WTC11 (cell line): ENCODE measurements around the gene TSPAN5. TPM values are rescaled to one million over a fixed set of nuclear protein-coding genes. Genes with fewer than 3 reads are reported as not detected.

Experiments
- ATAC-seq: fragments of 200-7000 bp; cut with Tn5 transposase; 2 replicates; pipeline ENCODE4 v1.10.0; 2021; ENCODE audit warnings: mild to moderate bottlenecking, moderate library complexity
- CTCF ChIA-PET: fragments of 300-600 bp; sonication (Branson Sonifier 250); formaldehyde crosslinking; loops from one replicate; lab custom pipeline; 2021; ENCODE audit warnings: antibody characterized with exemption; lab: Charles Lee
- POLR2A ChIA-PET: fragments of 350-600 bp; sonication (Branson Sonifier 250); formaldehyde crosslinking; loops from one replicate; lab custom pipeline; 2021; ENCODE audit warnings: antibody characterized with exemption; lab: Charles Lee
- DNase-seq: peaks from one replicate; pipeline ENCODE4 v3.0.0; 2021; ENCODE audit warnings: low spot score
- H3K27ac Mint-ChIP-seq: 2 replicates; pipeline ENCODE4 v1.8.0; 2021; ENCODE audit warnings: mixed read lengths
- H3K27me3 Mint-ChIP-seq: 2 replicates; pipeline ENCODE4 v1.8.0; 2021; ENCODE audit warnings: low read depth, mild to moderate bottlenecking, moderate library complexity, mixed read lengths
- H3K36me3 Mint-ChIP-seq: 2 replicates; pipeline ENCODE4 v1.8.0; 2021; ENCODE audit warnings: mixed read lengths
- H3K4me1 Mint-ChIP-seq: 2 replicates; pipeline ENCODE4 v1.8.0; 2022; ENCODE audit warnings: mixed read lengths
- H3K4me3 Mint-ChIP-seq: 2 replicates; pipeline ENCODE4 v1.8.0; 2021; ENCODE audit warnings: mild to moderate bottlenecking, moderate library complexity, mixed read lengths
- H3K9me3 Mint-ChIP-seq: 2 replicates; pipeline ENCODE4 v1.8.0; 2021; ENCODE audit warnings: mixed read lengths
- FOXK1 ChIP-seq: sonication (generic); formaldehyde crosslinking; IDR thresholded peaks from 2 replicates; pipeline ENCODE4 v1.8.0; 2022; ENCODE audit warnings: mild to moderate bottlenecking, moderate library complexity, missing genetic modification reagents
- FOXP4 ChIP-seq: sonication (generic); formaldehyde crosslinking; IDR thresholded peaks from 2 replicates; pipeline ENCODE4 v1.8.0; 2022; ENCODE audit warnings: mild to moderate bottlenecking, missing genetic modification reagents
- HMGA2 ChIP-seq: fragments of 250-450 bp; sonication (Bioruptor Pico); IDR thresholded peaks from 2 replicates; pipeline ENCODE4 v1.4.0; 2021; ENCODE audit warnings: mild to moderate bottlenecking, moderate library complexity
- HMGXB4 ChIP-seq: sonication (generic); formaldehyde crosslinking; IDR thresholded peaks from 2 replicates; pipeline ENCODE4 v1.8.1; 2023; ENCODE audit warnings: mild to moderate bottlenecking, moderate library complexity, missing genetic modification reagents
- KAT7 ChIP-seq: sonication (generic); formaldehyde crosslinking; IDR thresholded peaks from 2 replicates; pipeline ENCODE4 v1.8.1; 2023; ENCODE audit warnings: missing genetic modification reagents, mild to moderate bottlenecking, borderline replicate concordance
- MXD4 ChIP-seq: fragments of 250-450 bp; sonication (Bioruptor Pico); IDR thresholded peaks from 2 replicates; pipeline ENCODE4 v1.8.0; 2021; ENCODE audit warnings: mild to moderate bottlenecking, moderate library complexity, borderline replicate concordance
- OVOL2 ChIP-seq: fragments of 250-450 bp; sonication (Bioruptor Pico); IDR thresholded peaks from 2 replicates; pipeline ENCODE4 v1.9.0; 2021; ENCODE audit warnings: mild to moderate bottlenecking, borderline replicate concordance
- PRRX2 ChIP-seq: fragments of 250-450 bp; sonication (Bioruptor Pico); IDR thresholded peaks from 2 replicates; pipeline ENCODE4 v1.8.0; 2021; ENCODE audit warnings: mild to moderate bottlenecking
- RELA ChIP-seq: sonication (generic); formaldehyde crosslinking; IDR thresholded peaks from 2 replicates; pipeline ENCODE4 v1.8.1; 2022; ENCODE audit warnings: missing genetic modification reagents, mild to moderate bottlenecking, borderline replicate concordance
- TEAD1 ChIP-seq: sonication (generic); formaldehyde crosslinking; IDR thresholded peaks from 2 replicates; pipeline ENCODE4 v1.8.0; 2022; ENCODE audit warnings: mild to moderate bottlenecking, missing genetic modification reagents
- TEAD4 ChIP-seq: sonication (generic); formaldehyde crosslinking; IDR thresholded peaks from 2 replicates; pipeline ENCODE4 v1.8.0; 2022; ENCODE audit warnings: mild to moderate bottlenecking, missing genetic modification reagents
- ZNF121 ChIP-seq: sonication (generic); formaldehyde crosslinking; IDR thresholded peaks from 2 replicates; pipeline ENCODE4 v1.8.0; 2023; ENCODE audit warnings: missing genetic modification reagents
- ZNF512 ChIP-seq: sonication (generic); formaldehyde crosslinking; IDR thresholded peaks from 2 replicates; pipeline ENCODE4 v1.8.1; 2022; ENCODE audit warnings: missing genetic modification reagents, borderline replicate concordance
- ZNF532 ChIP-seq: fragments of 250-450 bp; sonication (Bioruptor Pico); IDR thresholded peaks from 2 replicates; pipeline ENCODE4 v1.9.0; 2021; ENCODE audit warnings: mild to moderate bottlenecking, borderline replicate concordance
- total RNA-seq: library from RNA; stranded (reverse); gene quantifications from 3 replicates; pipeline ENCODE4 v1.2.3, GENCODE V29; 2021

The TSPAN5 gene
- total RNA-seq, 1 experiment from 2014 or later = 22.7 TPM

- TF ChIP-seq FOXP4 (CRISPR knock-in tag) (no peak), MXD4 (CRISPR knock-in tag) (no peak), RELA (CRISPR knock-in tag) (no peak), HMGA2 (CRISPR knock-in tag) (no peak), ZNF532 (no peak), ZNF512 (no peak), FOXK1 (no peak)
These were observed 136.3 kb downstream of the TSPAN5 start (continued) for GRCh38 chr4:98522062-98522461.

GRCh38 chr4:98521486-98521885 is 136.9 kb downstream of the TSPAN5 start:
- POLR2A ChIA-PET = interaction anchor here (0.7 kb wide), 1 partner anchor 30 kb away, joined by 3 read pairs; no protein-coding TSS in a partner anchor
- TF ChIP-seq HMGXB4 = no peak
- no peak for TF ChIP-seq OVOL2 (CRISPR knock-in tag)
- no peak for TF ChIP-seq TEAD4 (CRISPR knock-in tag)
- TF ChIP-seq TEAD1 (CRISPR knock-in tag) = no peak
- no peak for TF ChIP-seq KAT7 (CRISPR knock-in tag)
- TF ChIP-seq PRRX2 = no peak
- Mint-ChIP-seq H3K36me3 (peaks cover 14% of the 10 kb centered on the region), H3K4me1 (peaks cover 37% of the 10 kb centered on the region), H3K27me3 (no peaks in the 10 kb centered on the region), H3K27ac (no peak overlapping the region), H3K9me3 (peaks cover 17% of the 10 kb centered on the region), H3K4me3 (no peak overlapping the region)
- ATAC-seq (no peak), DNase-seq (no peak)
- CTCF ChIA-PET = interaction anchor here (1.6 kb wide), 1 partner anchor 15 kb away, joined by 3 read pairs; no protein-coding TSS in a partner anchor

GRCh38 chr4:98519268-98519977 is 139.0 kb downstream of the TSPAN5 start:
- peaks cover 19% of the 10 kb centered on the region for H3K9me3 Mint-ChIP-seq
- DNase-seq = no peak
- no peaks in the 10 kb centered on the region for H3K27me3 Mint-ChIP-seq
- no peak for TF ChIP-seq ZNF121 (CRISPR knock-in tag)
- H3K36me3 Mint-ChIP-seq = peaks cover 18% of the 10 kb centered on the region
- ChIA-PET POLR2A (no interaction called here), CTCF (no interaction called here)
- H3K4me1 Mint-ChIP-seq = peaks cover 54% of the 10 kb centered on the region
- ATAC-seq = no peak
- no peak overlapping the region for H3K4me3 Mint-ChIP-seq
- peak overlapping the region; percentile 67; the same call in 1 of the 2 replicates for H3K27ac Mint-ChIP-seq
